NCI-H1092 treated with DMSO at 0.1 percent for 48 hours (cell line): ENCODE measurements around the gene RGS12.
A peak's percentile ranks its signal among the peaks of the same experiment; 100 is the strongest.

Experiments used
- DNase-seq: peaks from one replicate; lab custom pipeline; 2025; lab: John Stamatoyannopoulos, UW

RGS12 gene

DNA sequence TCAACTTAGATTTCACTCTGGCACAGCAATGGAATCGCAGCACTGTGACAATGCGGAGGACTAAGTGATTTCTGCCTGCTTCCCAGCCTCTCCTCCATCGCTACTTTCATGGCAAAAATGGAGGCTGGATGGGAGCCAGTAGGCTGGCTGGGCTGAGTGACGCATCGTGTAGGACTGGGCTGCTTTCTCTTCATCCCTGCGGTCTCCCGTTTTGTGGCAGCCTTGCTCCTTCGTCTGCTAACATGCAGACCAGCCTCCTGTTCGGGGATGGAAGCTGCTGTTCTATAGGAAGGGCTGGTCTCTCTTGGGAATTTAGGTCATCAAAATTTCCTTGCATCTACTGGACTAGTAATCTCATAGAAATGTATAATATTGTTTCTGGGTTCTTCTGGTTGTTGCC, 15.8 kb upstream of the RGS12 start:
- DNase-seq = no peak

DNA sequence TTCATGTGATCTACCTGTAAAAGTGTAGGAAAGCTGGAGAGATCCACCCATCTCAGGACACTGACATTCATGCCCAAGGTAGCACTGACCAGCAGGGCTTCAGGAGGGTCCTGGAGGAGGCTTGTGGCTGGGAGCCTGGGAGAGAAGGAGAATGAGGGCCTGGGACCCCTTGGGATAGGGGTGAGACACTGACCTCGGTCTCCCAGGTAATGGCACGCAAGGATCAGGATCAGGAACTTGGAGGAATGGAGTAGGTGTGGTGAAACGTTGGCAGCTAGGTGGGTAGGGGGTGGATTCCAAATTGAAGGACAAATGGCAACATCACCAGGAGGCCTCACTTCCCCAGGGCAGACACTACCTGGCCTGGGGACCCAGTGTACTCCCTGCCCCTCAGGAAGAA, 12.4 kb upstream of the RGS12 start:
- DNase-seq = no peak

DNA sequence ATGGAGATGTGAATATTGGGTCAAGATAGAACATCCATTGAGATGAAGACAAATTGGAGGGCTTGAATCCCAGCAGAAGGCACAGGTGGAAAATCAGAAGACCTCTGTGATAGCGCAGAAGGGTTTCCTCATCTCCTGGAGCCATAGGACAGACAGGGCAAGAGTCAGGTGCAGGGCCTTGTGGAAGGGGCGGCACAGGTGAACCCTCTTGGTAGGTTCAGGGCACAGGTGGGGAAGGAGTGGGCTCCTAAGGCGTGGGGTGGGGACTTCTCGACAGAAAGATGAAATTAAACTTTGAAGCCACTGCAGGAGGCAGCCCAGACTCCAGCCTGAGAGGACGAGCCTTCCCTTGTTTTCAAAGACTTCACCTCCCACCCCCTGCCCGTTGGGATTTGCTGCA, 9.3 kb upstream of the RGS12 start:
- no peak for DNase-seq

- DNase-seq = no peak
Observed at GRCh38 chr4:3283916-3284315, 8.9 kb upstream of the RGS12 start.

- DNase-seq = no peak
Observed at GRCh38 chr4:3284734-3285557, 7.9 kb upstream of the RGS12 start.

- no peak for DNase-seq
Observed at GRCh38 chr4:3285558-3286334, 7.1 kb upstream of the RGS12 start.

DNA sequence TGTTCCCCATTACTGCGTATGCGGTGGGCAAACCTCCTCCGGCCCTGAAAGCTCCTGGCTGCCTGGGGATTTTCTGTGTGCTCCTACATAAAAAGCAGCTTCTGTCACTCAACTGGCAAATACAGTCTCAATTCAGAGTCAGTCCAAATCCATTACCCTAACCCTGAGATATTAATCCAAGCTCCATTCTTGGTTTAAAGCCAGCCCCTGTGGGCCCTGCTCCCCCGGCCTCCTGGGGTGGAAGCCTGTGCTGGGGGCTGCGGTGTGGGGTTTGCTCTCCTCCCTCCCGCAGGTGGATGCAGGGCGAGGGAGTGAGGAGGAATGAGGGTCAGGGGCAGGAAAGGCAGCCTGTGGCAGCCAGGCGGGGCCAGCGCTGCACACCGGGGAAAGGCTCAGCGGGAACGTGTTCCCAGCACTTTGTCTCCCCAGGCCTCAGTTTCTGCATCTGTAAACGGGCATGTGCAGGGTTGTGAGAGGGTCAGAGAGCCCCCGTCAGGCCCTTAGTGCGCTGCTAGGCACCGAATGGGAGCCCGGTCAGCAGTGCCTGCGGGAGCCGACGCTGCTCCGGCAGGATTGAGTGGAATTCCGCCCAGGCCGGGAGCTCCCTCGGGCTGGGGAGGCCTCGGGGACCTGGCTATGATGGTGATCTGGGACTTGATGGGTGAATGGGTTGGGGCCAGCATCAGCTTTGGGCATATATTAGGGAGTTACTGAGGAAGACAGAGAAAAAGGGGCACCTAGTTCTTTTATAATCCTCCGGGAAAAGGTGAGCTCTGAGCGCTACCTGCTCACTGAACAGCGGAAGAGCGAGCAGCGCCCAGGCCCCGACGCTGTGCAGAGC, 6.3 kb upstream of the RGS12 start:
- no peak for DNase-seq

- no peak for DNase-seq
Observed at GRCh38 chr4:3287271-3287971, 5.4 kb upstream of the RGS12 start.

GRCh38 chr4:3287972-3288570, 4.8 kb upstream of the RGS12 start:
- DNase-seq = no peak

DNA sequence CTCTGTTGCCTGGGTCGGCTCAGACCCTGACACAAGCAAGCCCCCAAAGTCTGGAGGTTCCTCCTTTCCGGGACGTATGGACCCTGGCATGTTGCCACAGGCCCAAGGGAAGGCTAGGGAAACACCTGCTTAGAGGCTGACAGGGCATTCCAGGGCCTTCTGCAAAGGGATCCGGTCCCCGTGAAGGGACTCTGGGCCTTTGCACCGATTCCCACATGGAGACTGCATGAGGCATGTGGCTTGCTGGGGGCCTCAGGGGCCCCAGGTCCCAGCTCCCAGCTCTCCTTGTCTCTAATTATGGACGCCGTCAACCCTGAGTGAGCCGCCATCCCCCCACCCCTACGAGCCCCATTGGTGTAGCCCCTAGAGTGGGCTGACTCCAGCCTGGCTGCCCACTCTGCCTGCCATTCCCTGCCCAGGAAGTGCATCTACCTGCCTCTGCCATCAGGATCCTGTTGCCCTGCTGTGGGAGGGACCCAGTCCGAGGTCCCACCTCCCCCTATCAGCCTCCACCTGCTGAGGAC, 4.2 kb upstream of the RGS12 start:
- DNase-seq = no peak

DNA sequence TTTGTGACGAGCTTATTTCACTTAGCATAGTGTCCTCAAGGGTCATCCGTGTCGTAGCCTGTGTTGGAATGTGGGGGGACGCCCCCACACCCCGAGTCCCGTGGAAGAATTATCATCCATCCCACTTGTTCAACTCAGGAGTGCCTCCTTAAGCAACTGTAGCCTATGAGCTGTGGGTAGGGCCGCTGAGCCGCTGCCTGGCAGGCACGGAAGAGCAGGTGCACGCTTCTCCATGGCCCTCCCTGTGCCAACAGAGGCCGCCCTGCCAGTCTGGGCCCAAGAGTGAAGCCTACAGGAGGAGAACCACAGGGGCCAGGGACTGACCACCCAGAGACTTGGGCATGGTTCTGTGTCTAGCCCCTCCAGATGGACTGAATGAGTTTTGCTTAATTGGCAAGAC, 2.3 kb upstream of the RGS12 start:
- DNase-seq = no peak

- DNase-seq = no peak
Observed at GRCh38 chr4:3290889-3291321, 1.9 kb upstream of the RGS12 start.

DNA sequence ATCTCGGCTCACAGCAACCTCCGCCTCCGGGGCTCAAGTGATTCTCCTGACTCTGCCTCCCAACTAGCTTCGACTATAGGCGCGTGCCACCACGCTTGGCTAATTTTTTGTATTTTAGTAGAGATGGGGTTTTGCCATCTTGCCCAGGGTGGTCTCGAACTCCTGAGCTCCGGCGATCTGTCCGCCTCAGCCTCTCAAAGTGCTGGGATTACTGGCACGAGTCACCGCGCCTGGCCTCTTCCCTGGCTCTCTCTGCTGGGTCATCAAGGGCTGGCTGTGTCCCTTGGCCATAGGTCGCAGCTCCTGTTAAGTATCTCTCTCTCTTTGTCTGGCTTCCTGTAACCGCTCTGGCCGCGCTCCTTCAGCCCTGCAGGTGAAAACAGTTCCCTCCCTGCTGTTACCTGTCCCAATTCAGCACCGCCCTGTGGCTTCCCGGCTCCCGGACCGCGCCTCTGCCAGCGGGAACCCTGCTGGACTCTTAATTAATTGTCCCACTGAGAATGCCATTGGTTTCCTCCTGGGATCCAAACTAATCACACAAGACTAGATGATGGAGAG, 1.3 kb upstream of the RGS12 start:
- DNase-seq = peak; percentile 34

GRCh38 chr4:3291969-3292570, 751 bp upstream of the RGS12 start:
- peak; percentile 50 for DNase-seq

DNA sequence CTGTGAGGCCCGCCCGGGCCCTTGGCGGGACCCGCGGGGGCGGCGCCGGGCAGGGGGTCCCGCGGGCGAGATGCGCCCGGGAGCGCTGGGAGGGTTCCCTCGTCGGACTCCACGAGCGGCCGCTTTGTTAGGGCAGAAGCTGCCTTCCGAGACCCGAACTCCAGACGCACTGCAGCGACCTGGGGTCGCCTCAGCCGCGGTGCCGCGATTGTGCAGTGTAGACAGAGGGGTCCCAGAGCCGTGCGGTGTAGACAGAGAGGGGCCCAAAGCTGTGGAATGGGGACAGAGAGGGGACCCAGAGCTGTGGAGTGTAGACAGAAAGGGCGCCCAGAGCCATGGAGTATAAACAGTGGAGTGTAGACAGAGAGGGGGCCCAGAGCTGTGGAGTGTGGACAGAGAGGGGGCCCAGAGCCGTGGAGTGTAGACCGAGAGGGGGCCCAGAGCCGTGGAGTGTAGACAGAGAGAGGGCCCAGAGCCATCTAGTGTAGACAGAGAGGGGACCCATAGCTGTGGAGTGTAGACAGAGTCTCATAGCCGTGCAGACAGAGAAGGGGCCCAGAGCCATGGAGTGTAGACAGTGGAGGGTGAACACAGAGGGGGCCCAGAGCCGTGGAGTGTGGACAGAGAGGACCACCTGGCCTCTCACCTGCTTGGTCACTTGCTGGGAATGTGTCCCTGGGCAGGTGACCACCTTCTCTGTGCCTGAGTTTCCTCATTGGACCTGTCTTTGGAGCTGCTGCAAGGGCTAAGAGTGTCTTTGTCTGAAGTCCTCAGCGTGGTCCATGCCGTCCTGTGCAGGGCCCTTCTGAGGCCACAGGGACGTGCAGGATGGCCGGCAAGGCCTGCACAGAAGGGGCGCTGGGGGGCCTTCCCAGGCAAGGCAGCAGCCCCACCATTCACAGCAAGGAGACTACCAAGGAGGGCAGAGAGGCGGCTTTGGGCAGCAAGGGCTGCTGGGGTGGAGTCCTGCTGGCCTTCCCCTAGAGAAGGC, 875 bp downstream of the RGS12 start:
- DNase-seq = no peak

DNA sequence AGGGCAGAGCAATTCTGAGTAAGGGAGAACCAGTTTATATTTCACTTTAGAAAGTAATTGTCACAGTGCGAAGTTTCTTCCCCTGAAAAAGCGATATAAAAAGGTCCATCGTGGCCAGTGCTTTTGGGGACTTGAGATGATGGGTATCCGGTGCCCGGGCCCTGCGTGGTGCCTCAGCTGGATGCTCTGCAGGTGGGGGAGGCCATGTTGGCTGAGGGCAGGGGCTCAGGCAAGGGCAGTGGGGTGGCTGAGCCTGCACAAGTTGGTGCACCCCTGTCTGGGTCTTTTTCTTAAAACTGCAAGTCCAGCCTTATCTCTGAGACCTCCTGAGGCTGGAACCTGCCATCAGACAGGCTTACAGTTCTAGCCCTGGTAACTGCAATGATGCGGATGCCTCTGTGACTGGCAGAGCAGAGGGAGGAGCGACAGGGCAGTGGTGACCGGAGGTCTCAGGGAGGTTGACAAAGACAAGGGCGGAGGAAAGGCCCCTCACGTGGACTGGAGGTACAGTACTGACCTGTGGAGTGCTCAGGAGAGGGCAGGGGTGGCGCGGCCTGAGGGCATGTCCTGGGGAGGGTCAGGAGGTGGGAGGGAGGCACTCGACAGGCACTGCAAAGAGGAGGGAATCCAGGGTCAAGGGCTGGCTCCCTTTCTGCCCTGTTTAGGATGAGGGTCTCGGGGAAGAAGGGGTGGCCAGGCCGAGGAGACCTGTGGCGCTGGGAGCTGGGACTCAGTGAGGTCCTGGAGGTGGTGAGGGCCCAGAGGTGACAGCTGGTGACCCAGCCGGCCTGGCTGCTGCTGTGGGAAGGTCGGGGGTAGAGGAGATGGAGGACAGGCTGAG, 1.8 kb downstream of the RGS12 start:
- DNase-seq = no peak

DNA sequence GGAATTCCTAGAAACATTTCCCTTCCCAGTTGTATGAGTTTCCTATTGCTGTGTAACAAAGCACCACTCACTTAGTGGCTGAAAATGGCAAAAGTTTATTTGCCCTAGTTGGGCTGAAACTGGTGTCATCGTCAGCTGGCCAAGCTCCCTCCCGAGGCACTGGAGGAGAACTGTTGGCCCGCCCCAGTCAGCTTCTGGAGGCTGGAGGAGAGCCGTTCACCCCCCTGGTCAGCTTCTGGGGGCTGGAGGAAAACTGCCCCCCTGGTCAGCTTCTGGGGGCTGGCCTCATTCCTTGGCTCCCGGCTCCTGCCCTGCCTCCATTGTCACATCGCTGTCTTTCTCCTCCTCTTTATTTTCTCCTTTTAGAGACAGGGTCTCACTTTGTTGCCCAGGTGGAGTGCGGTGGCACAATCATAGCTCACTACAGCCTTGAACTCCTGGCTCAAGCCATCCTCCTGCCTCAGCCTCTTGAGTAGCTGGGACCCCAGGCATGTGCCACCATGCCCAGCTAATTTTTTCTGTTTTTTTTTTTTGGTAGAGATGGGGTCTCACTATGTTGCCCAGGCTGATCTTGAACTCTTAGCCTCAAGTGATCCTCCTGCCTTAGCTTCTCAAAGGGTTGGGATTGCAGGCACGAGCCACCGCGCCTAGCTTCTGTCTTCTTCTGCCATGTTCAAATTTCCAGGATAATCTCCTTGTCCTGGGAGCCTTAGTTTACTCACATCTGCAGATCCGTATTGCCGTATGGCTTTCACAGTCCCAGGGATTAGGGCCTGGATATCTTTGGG, 3.2 kb downstream of the RGS12 start:
- DNase-seq = no peak
